Body of pancreas (tissue), 4 donors: ENCODE data around the gene AKT3. TPM values are rescaled to one million over a fixed set of nuclear protein-coding genes. Genes with fewer than 3 reads are reported as not detected.

Experiments used
- ATAC-seq: fragments of 150-250 bp; one replicate; pipeline ENCODE4 v1.9.1; 2016
- DNase-seq, 4 donors: peaks; one replicate each; pipeline ENCODE4 v3.0.0-alpha.2; 2019
- H3K27ac ChIP-seq, 4 donors: fragments of 200-600 bp; sonication (generic); 1 replicate in 3 of 4; 2 replicates in 1 of 4; pipeline versions ENCODE4 v1.5.1 to v1.6.1; 2016 to 2019; ENCODE audit warnings: mild to moderate bottlenecking in 1 of 4, mixed read lengths in 1 of 4, moderate library complexity in 1 of 4
- H3K27me3 ChIP-seq, 2 donors: fragments of 200-600 bp; sonication (generic); one replicate each; pipeline ENCODE4 v1.6.0; 2016; ENCODE audit warnings: mild to moderate bottlenecking in 1 of 2
- H3K36me3 ChIP-seq, 2 donors: fragments of 200-600 bp; sonication (generic); replicated peaks in 1 of 2; 2 replicates each; pipeline ENCODE4 v1.5.1; 2016; ENCODE audit warnings: low read depth in 2 of 2; ENCODE audit not compliant: insufficient read depth in 1 of 2
- H3K4me1 ChIP-seq: fragments of 200-600 bp; sonication (generic); one replicate; pipeline ENCODE4 v1.6.0; 2016
- H3K4me3 ChIP-seq, 2 donors: fragments of 200-600 bp; sonication (generic); 1 replicate in 1 of 2; 2 replicates in 1 of 2; pipeline ENCODE4 v1.5.1; 2016 to 2019
- H3K9me3 ChIP-seq, 3 donors: fragments of 200-600 bp; sonication (generic); 1 replicate in 2 of 3; 2 replicates in 1 of 3; pipeline ENCODE4 v1.5.1; 2016
- CTCF ChIP-seq, 7 experiments: fragments of 450-650 bp in 4 of 7; fragments of 200-600 bp in 3 of 7; sonication (generic) in 3 of 7; IDR thresholded peaks; one replicate each; pipeline ENCODE4 v1.5.1; 2016 to 2019; ENCODE audit warnings: antibody characterized with exemption in 7 of 7
- POLR2A ChIP-seq, 3 donors: fragments of 450-650 bp; IDR thresholded peaks; one replicate each; pipeline ENCODE4 v1.6.1; 2016; ENCODE audit warnings: antibody characterized with exemption in 3 of 3, mild to moderate bottlenecking in 2 of 3
- WGBS, 2 donors: methylation state at CpG; one replicate each; pipeline ENCODE4 v1.1.5; 2017; 5-methylcytosine and 5-hydroxymethylcytosine counted together
- intact Hi-C: fragments of 100-400 bp; cut with DNase I; formaldehyde crosslinking; loops from one replicate; pipeline ENCODE4 v1.15.1; 2023
- total RNA-seq, 2 donors: library from RNA; depleted of rRNA; stranded (reverse); fragments of >200 nt; gene quantifications; one replicate each; pipeline ENCODE4 v1.1.0, GENCODE V29; 2016

Gene AKT3
- total RNA-seq, 2 donors from 2014 or later = 14.0 to 24.7 TPM

GRCh38 chr1:243443557-243443956 is 406.5 kb downstream of the AKT3 start:
- no peaks in the 10 kb centered on the region for H3K9me3 ChIP-seq
- intact Hi-C loops = no loop called here
- DNase-seq = no peak
- TF ChIP-seq CTCF (IDR thresholded peaks at IDR 0.05) = no peak
- TF ChIP-seq POLR2A (IDR thresholded peaks at IDR 0.05) = no peak
- 79 to 87% methylated on average over 4 of the region's 4 CpGs for WGBS, 2 donors
- no peaks in the 10 kb centered on the region for H3K36me3 ChIP-seq
- no peak overlapping the region for H3K4me3 ChIP-seq
- no peak overlapping the region for H3K27ac ChIP-seq
- no peak for ATAC-seq
- no peaks in the 10 kb centered on the region for H3K4me1 ChIP-seq
- no peaks in the 10 kb centered on the region for H3K27me3 ChIP-seq

GRCh38 chr1:243441601-243442000 is 408.4 kb downstream of the AKT3 start:
- Histone ChIP-seq H3K4me3 (no peak overlapping the region), H3K4me1 (no peaks in the 10 kb centered on the region), H3K27me3 (no peaks in the 10 kb centered on the region), H3K27ac (no peak overlapping the region), H3K9me3 (no peaks in the 10 kb centered on the region), H3K36me3 (no peaks in the 10 kb centered on the region)
- DNase-seq (no peak), ATAC-seq (no peak)
- intact Hi-C loops = no loop called here
- no peak for TF ChIP-seq POLR2A (IDR thresholded peaks at IDR 0.05)
- TF ChIP-seq CTCF (IDR thresholded peaks at IDR 0.05) = no peak

- Histone ChIP-seq H3K4me1 (no peaks in the 10 kb centered on the region), H3K27me3 (no peaks in the 10 kb centered on the region), H3K36me3 (no peaks in the 10 kb centered on the region), H3K27ac (no peak overlapping the region), H3K9me3 (no peaks in the 10 kb centered on the region), H3K4me3 (no peak overlapping the region)
- intact Hi-C loops = no loop called here
- no peak for ATAC-seq
- TF ChIP-seq CTCF (IDR thresholded peaks at IDR 0.05) (no peak), POLR2A (IDR thresholded peaks at IDR 0.05) (no peak)
- WGBS, 2 donors = 84 to 91% methylated on average over 2 of the region's 2 CpGs
- no peak for DNase-seq
These were observed 409.6 kb downstream of the AKT3 start for GRCh38 chr1:243440406-243440805.

- H3K4me3 ChIP-seq = no peak overlapping the region
- no peaks in the 10 kb centered on the region for H3K36me3 ChIP-seq
- H3K27ac ChIP-seq = no peak overlapping the region
- no peak for DNase-seq
- intact Hi-C loops = no loop called here
- H3K9me3 ChIP-seq = no peaks in the 10 kb centered on the region
- 50 to 57% methylated on average over 2 of the region's 2 CpGs for WGBS, 2 donors
- H3K4me1 ChIP-seq = no peaks in the 10 kb centered on the region
- ATAC-seq = no peak
- H3K27me3 ChIP-seq = no peaks in the 10 kb centered on the region
- TF ChIP-seq CTCF (IDR thresholded peaks at IDR 0.05) = no peak
- no peak for TF ChIP-seq POLR2A (IDR thresholded peaks at IDR 0.05)
These were observed 411.2 kb downstream of the AKT3 start for GRCh38 chr1:243438815-243439214.

Other genes starting within 250 kb of the AKT3 start
- 10 to 100 TPM; 20.4 to 22.6 TPM for gene ZBTB18, start 201.0 kb upstream of the AKT3 start, total RNA-seq